GM23338 (cell line): ENCODE measurements around the gene AADACL3. TPM values are rescaled to one million over a fixed set of nuclear protein-coding genes. Genes with fewer than 3 reads are reported as not detected.

Source experiments
- ATAC-seq: fragments of 200-7000 bp; cut with Tn5 transposase; 3 replicates; pipeline ENCODE4 v1.9.1; 2020
- DNase-seq: peaks from one replicate; pipeline ENCODE4 v3.0.0-alpha.2; 2015; ENCODE audit warnings: low spot score
- H2AFZ ChIP-seq: fragments of 200-600 bp; sonication (generic); 2 replicates; pipeline ENCODE4 v1.8.0; 2016; ENCODE audit warnings: antibody characterized with exemption, mild to moderate bottlenecking, moderate library complexity
- H3F3A ChIP-seq: fragments of 200-600 bp; sonication (generic); replicated peaks from 2 replicates; pipeline ENCODE4 v1.8.0; 2017; ENCODE audit warnings: antibody characterized with exemption, mixed run types, low read depth
- H3K27ac ChIP-seq: fragments of 200-600 bp; sonication (generic); 2 replicates; pipeline ENCODE4 v1.6.1; 2016; ENCODE audit warnings: low read depth
- H3K27me3 ChIP-seq: fragments of 200-600 bp; sonication (generic); 2 replicates; pipeline ENCODE4 v1.8.0; 2016; ENCODE audit warnings: mild to moderate bottlenecking, mixed run types, moderate library complexity; ENCODE audit not compliant: insufficient read depth
- H3K36me3 ChIP-seq: fragments of 200-600 bp; sonication (generic); 2 replicates; pipeline ENCODE4 v1.8.0; 2016; ENCODE audit warnings: mild to moderate bottlenecking; ENCODE audit not compliant: insufficient read depth
- H3K4me1 ChIP-seq: fragments of 200-600 bp; sonication (generic); 2 replicates; pipeline ENCODE4 v1.8.0; 2016; ENCODE audit warnings: mild to moderate bottlenecking, moderate library complexity; ENCODE audit not compliant: insufficient read depth
- H3K4me2 ChIP-seq: fragments of 200-600 bp; sonication (generic); 2 replicates; pipeline ENCODE4 v1.7.1; 2017; ENCODE audit warnings: mixed run types
- H3K4me3 ChIP-seq: fragments of 200-600 bp; sonication (generic); 2 replicates; pipeline ENCODE4 v1.6.1; 2016; ENCODE audit warnings: mixed run types
- H3K79me2 ChIP-seq: fragments of 200-600 bp; sonication (generic); replicated peaks from 2 replicates; pipeline ENCODE4 v1.8.0; 2017; ENCODE audit warnings: mild to moderate bottlenecking; ENCODE audit not compliant: insufficient read depth
- H3K9me2 ChIP-seq: fragments of 200-600 bp; sonication (generic); 2 replicates; pipeline ENCODE4 v1.8.0; 2017; ENCODE audit not compliant: insufficient read depth
- H4K20me1 ChIP-seq: fragments of 200-600 bp; sonication (generic); replicated peaks from 2 replicates; pipeline ENCODE4 v1.8.0; 2017; ENCODE audit warnings: mild to moderate bottlenecking; ENCODE audit not compliant: insufficient read depth
- H3K27ac Mint-ChIP-seq: 2 replicates; pipeline ENCODE4 v1.8.0; 2020; ENCODE audit warnings: inconsistent platforms, mild to moderate bottlenecking, moderate library complexity, mixed read lengths
- H3K27me3 Mint-ChIP-seq: 3 replicates; pipeline ENCODE4 v1.8.0; 2022; ENCODE audit warnings: low read depth, mild to moderate bottlenecking, moderate library complexity, mixed read lengths, inconsistent platforms; ENCODE audit not compliant: insufficient read depth, poor library complexity
- H3K36me3 Mint-ChIP-seq: 3 replicates; pipeline ENCODE4 v1.8.0; 2021; ENCODE audit warnings: low read depth, mild to moderate bottlenecking, inconsistent platforms, moderate library complexity, mixed read lengths
- H3K4me1 Mint-ChIP-seq: 3 replicates; pipeline ENCODE4 v1.8.0; 2020; ENCODE audit warnings: mild to moderate bottlenecking, inconsistent platforms, mixed read lengths
- H3K4me3 Mint-ChIP-seq: 3 replicates; pipeline ENCODE4 v1.8.0; 2021; ENCODE audit warnings: moderate library complexity, mild to moderate bottlenecking, inconsistent platforms, mixed read lengths
- H3K9me3 Mint-ChIP-seq: 3 replicates; pipeline ENCODE4 v1.8.0; 2020; ENCODE audit warnings: moderate library complexity, mild to moderate bottlenecking, inconsistent platforms, mixed read lengths
- ETS1 ChIP-seq: IDR thresholded peaks from 2 replicates; pipeline ENCODE4 v1.6.1; 2016; ENCODE audit warnings: antibody characterized with exemption
- EZH2 ChIP-seq: fragments of 200-600 bp; sonication (generic); IDR thresholded peaks from one replicate; pipeline ENCODE4 v1.8.0; 2017; ENCODE audit warnings: antibody characterized with exemption, mild to moderate bottlenecking, low read depth; ENCODE audit not compliant: unreplicated experiment
- EZH2phosphoT487 ChIP-seq: fragments of 200-600 bp; sonication (generic); IDR thresholded peaks from one replicate; pipeline ENCODE4 v1.8.1; 2018; ENCODE audit warnings: antibody characterized with exemption; ENCODE audit not compliant: unreplicated experiment
- NANOG ChIP-seq: IDR thresholded peaks from 2 replicates; pipeline ENCODE4 v1.6.1; 2016; ENCODE audit warnings: antibody characterized with exemption, borderline replicate concordance
- STAT1 ChIP-seq: IDR thresholded peaks from one replicate; pipeline ENCODE4 v1.6.1; 2016; ENCODE audit warnings: antibody characterized with exemption; ENCODE audit not compliant: unreplicated experiment
- ZNF462 ChIP-seq: fragments of 250-450 bp; sonication (Bioruptor Pico); IDR thresholded peaks from 2 replicates; pipeline ENCODE4 v1.5.0; 2020; ENCODE audit warnings: mild to moderate bottlenecking, moderate library complexity
- polyA plus RNA-seq: library from polyadenylated mRNA; unstranded; fragments of >200 nt; fragmentation: Nextera tagmentation; extraction: Ambion mirVana; gene quantifications from 2 replicates; pipeline ENCODE4 v1.2.1, GENCODE V29; 2016
- total RNA-seq: library from RNA; depleted of rRNA; stranded (reverse); fragments of >200 nt; shearing (Covaris generic); gene quantifications from 2 replicates; pipeline ENCODE4 v1.2.3, GENCODE V29; 2014
- TF ChIP-seq, protein P1 (sequence below), 2 experiments: fragments of 200-600 bp in 1 of 2; sonication (generic) in 1 of 2; conservative IDR thresholded peaks; 2 replicates each; pipeline versions ENCODE4 v1.5.1 to v1.6.1; 2016 to 2017; ENCODE audit warnings: antibody characterized with exemption in 2 of 2, low read depth in 2 of 2, mild to moderate bottlenecking in 2 of 2, moderate library complexity in 1 of 2

Gene AADACL3
- total and polyA plus RNA-seq, 2 experiments from 2014 or later, result 0.47 to 1.5 TPM

DNA sequence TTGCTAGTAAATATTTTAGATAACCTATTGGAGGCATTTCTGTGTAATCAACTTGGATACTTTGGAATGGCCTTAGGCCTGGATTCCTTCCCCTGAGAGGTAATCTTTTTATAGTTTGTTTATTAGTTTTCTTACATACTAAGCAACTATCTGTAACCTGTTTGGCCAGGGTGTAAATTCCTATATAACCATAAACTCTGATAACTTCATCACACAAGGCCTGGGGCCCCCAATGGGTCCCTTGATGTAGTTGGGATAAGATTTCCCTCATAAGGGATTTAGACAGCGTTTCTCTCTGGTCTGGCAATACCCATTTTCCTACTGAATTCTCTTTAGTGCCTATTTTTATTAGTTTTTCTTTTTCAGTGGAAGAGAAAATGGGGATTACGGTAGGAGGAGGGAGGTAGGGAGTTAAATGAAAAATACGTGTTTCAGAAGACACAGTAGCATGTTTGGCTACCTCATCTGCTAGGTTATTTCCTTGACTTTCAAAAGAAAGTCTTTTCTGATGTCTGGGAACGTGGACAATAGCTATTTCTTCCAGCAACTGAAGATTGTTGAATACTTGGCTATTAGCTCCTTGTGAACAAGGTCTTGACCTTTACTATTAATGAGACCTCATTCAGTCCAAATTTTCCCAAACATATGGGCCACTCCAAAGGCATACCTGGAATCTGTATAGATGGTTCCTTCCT is 7.4 kb upstream of the AADACL3 start:
- Mint-ChIP-seq H3K4me1 (peaks cover 21% of the 10 kb centered on the region), H3K4me3 (no peak overlapping the region)

More for the DNA sequence above, 7.4 kb upstream of the AADACL3 start:
- no peak overlapping the region for H2AFZ ChIP-seq
- H3K4me3 ChIP-seq, result no peak overlapping the region
- Mint-ChIP-seq H3K27me3 (peaks cover 4% of the 10 kb centered on the region), H3K27ac (no peak overlapping the region), H3K36me3 (peaks cover 4% of the 10 kb centered on the region; the same call in 2 of the 3 replicates), H3K9me3 (peaks cover 8% of the 10 kb centered on the region)
- H3K27ac ChIP-seq, result no peak overlapping the region
- peaks cover 27% of the 10 kb centered on the region for H3K4me1 ChIP-seq
- H3K36me3 ChIP-seq, result no peaks in the 10 kb centered on the region; the same call in 1 of the 2 replicates
- H3K9me2 ChIP-seq, result peaks cover 19% of the 10 kb centered on the region
- no peaks in the 10 kb centered on the region for H3K79me2 ChIP-seq
- H4K20me1 ChIP-seq, result no peaks in the 10 kb centered on the region
- H3K4me2 ChIP-seq, result no peak overlapping the region
- DNase-seq (no peak), ATAC-seq (no peak)
- TF ChIP-seq, protein P1, sequence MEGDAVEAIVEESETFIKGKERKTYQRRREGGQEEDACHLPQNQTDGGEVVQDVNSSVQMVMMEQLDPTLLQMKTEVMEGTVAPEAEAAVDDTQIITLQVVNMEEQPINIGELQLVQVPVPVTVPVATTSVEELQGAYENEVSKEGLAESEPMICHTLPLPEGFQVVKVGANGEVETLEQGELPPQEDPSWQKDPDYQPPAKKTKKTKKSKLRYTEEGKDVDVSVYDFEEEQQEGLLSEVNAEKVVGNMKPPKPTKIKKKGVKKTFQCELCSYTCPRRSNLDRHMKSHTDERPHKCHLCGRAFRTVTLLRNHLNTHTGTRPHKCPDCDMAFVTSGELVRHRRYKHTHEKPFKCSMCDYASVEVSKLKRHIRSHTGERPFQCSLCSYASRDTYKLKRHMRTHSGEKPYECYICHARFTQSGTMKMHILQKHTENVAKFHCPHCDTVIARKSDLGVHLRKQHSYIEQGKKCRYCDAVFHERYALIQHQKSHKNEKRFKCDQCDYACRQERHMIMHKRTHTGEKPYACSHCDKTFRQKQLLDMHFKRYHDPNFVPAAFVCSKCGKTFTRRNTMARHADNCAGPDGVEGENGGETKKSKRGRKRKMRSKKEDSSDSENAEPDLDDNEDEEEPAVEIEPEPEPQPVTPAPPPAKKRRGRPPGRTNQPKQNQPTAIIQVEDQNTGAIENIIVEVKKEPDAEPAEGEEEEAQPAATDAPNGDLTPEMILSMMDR (conservative IDR thresholded peaks at IDR 0.05; ENCODE audit: low read depth in 2 of 2), result no peak
- no peak for TF ChIP-seq NANOG
- TF ChIP-seq ETS1, result no peak
- TF ChIP-seq EZH2, result no peak
- TF ChIP-seq EZH2phosphoT487, result no peak
- TF ChIP-seq ZNF462, result no peak
- no peak for TF ChIP-seq STAT1
- no peaks in the 10 kb centered on the region for H3K27me3 ChIP-seq
- no peaks in the 10 kb centered on the region for H3F3A ChIP-seq
